Measurements from ENCODE around the gene KCTD15.
A peak's percentile ranks its signal among the peaks of the same experiment; 100 is the strongest.

Gene KCTD15, protein sequence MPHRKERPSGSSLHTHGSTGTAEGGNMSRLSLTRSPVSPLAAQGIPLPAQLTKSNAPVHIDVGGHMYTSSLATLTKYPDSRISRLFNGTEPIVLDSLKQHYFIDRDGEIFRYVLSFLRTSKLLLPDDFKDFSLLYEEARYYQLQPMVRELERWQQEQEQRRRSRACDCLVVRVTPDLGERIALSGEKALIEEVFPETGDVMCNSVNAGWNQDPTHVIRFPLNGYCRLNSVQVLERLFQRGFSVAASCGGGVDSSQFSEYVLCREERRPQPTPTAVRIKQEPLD

DNA sequence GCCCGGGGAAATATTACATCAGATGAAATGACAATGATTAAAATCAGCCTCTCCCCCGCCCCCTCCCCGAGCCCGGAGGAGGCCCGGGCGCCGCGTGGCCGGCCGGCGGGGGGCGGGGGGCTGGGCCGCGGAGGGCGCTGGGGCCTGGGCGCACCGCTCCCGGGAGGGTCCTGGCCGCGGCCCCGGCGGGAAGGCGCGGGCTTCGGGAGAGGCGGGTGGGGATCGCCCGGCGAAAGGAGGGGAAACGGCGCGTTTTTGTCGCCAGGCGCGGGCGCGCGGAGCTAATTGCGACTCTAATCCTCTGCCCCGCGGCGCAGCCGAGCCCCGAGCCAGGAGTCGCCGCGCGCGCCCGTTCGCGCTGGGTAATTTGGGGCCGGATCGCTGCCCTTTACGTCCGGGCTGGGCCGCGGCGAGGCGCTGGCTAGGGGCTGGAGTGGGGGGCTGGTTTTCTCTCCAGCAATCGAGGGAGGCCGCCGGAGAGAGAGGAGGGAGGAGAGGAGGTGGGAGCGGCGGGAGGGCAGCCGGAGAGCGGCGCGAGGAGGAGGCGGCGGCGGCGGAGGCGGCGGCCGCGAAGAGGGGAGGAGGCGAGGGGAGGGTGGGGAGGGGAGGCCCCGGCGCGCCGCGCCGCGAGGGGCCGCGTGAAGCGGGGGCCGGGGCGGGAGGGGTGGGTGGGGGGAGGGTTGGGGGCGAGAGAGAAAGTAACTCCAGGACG lies at the start of gene KCTD15:
TSS of gene KCTD15 (plus strand) at position 707 of the 712 bp plus-strand sequence. CDS start 3,585 bp downstream, outside the sequence.
- DNase-seq (ENCODE audit: low spot score), result peak; percentile 53

GRCh38 chr19:33747273-33747672 lies 49.4 kb upstream of the KCTD15 start:
- no peak for DNase-seq (ENCODE audit: low spot score)

DNA sequence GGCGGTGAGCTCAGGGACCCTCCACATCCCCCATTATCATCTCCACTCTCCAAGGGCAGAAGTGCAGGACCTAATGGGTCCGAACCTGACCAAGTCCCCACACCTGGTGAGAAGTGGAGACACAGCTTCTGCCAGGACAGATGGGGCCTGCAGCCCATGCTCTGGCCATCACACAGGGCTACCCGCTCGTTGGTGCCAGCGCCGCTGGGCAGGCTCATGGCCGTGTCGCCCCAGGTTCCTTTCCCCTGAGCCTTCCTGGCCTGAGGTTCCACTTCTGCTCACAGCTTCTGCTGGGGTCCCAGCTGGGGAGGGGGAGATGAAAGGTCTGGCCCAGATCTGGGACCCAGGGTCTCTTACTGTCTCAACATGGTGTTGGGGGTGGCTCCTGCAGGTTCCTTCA lies 48.4 kb upstream of the KCTD15 start:
- no peak for DNase-seq (ENCODE audit: low spot score)

DNA sequence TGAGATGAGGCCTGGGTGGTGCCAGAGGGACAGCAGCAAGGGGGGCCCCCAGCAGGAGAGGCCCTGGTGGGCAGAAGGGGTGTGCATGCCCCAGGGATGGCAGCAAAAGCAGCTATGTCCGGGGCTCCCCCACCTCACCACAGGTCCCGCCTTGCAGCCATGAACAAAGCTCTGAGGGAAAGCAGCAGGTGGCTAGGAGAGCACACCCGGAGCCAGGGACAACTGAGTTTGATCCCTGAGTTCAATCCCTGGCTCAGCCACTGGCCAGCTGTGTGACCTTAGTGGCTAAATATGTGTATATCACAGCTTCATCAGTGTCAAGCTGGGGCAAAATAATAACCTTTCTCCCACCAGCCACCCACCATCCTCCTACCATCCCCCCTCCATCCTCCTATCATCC lies 47.7 kb upstream of the KCTD15 start:
- DNase-seq (ENCODE audit: low spot score), result no peak

DNA sequence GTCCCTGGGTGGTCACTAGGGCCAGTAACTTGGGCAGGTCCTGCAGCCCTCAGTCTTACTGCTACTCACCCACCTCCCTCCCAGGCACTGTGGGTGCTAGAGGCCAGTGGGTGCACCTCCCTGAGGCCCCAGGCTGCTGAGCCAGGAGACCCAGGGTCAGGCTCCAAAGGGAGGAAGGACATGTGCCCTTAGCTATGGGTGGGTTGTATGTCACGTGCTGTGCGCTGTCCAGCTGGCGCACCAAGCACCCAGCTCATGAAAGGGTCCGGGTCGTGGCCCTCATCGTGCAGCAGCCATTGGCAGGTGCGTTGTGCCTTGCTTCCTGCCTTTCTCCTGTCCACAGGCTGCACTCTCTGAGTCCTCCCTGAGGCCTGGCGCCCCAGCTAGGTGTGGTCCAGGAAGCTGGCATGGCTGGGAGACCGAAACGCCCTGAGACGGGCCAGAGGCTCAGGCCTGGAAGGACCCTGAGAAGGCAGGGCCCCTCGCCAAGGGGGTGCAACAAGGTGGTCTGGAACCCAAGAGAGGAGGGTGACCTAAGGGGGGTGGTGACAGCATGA lies 47.0 kb upstream of the KCTD15 start:
- no peak for DNase-seq (ENCODE audit: low spot score)

DNA sequence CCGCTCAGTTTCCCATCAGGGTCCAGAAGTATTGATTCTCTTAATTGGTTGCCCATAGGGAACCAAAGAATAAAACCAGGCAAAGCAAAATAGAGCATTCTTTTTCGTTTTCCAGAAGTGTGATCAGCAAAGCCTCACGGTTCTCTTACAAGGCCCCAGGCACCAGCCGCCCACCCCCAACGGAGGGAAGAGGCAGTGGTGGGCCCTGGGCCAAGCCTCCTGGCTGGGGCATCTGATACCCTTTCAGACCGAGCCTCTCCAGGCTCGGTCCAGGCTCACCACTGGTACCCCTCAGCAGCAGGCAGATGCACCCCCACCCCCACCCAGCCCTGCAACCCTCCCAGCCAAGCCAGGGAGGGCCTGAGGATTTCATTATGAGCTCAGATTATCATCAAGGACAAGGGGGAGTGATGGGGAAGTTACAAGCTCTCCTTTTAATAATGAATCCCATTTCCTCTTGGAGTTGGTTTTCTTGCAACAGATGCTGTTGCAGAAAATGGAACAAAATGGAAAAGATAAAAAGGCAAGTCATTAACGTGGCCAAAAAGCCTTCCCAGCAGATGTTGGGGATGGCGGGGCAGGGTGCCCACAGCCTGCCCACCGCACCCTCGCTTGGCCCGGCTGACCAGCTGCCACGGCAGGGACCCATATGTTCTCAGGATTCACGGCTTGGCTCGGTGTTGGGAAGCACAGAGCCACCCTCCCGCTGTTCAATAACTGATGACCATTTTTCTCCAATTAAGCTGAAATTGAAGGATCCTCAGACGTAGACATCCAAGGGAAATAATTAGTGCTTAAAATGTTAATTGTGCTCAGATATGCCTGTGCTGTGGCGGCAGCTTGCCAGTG lies 45.9 kb upstream of the KCTD15 start:
- DNase-seq (ENCODE audit: low spot score), result no peak

GRCh38 chr19:33751436-33751770 lies 45.3 kb upstream of the KCTD15 start:
- no peak for DNase-seq (ENCODE audit: low spot score)

DNA sequence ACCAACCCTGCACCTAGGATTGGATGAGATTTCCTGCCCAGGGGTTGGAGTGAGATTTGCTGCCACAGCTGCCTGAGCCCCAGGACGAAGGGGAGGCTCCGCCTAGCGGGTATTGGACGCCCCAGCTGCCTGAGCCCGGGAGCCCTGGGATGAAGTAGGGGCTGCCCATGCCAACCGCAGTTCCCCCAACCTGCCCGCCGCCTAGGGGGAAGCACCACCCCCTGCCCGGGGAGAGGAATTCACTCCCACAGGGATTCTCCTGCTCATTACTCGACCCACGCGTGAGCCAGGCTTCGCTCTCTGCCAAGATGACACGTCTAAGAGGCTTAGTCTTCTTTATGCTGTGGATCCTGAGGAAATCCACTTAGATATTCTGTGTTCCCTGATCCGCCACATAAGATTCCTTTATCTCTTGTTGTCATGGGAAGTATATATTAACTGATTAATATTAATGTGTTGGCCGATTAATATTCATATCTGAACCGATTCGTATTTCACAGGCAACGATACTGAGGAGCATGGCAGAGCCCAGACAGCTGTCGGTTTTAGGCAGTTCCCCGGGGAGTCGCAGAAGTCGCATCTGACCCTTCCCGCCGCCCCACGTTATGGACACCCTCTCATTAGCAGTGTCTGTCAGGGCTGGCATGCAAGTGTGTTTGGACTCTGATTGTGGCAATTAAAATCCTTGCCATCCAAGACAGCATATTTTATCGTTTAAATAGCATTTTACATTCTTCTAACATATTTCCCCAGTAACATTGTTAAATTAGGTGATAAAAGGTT lies 44.5 kb upstream of the KCTD15 start:
- DNase-seq (ENCODE audit: low spot score), result no peak

DNA sequence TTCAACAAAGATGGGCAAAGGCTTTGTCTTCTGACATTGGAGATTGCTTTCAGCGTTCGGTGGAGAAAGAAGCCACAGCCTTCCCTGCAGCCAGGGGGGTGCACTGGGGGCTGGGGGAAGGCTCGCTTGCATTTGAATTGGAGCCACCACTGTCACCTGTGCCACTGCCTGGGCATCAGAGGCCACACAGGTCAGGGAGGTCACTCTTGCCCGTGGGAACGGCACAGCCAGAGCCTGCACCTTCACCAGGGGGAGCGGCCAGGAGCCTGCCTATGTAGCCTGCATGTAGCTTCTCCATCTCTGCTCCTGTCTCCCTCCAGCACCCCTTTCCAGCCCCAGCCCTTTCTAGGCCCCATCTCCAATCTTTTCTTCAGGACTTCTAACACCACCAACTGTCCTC lies 43.7 kb upstream of the KCTD15 start:
- DNase-seq (ENCODE audit: low spot score), result no peak

GRCh38 chr19:33754361-33754760 lies 42.3 kb upstream of the KCTD15 start:
- no peak for DNase-seq (ENCODE audit: low spot score)

DNA sequence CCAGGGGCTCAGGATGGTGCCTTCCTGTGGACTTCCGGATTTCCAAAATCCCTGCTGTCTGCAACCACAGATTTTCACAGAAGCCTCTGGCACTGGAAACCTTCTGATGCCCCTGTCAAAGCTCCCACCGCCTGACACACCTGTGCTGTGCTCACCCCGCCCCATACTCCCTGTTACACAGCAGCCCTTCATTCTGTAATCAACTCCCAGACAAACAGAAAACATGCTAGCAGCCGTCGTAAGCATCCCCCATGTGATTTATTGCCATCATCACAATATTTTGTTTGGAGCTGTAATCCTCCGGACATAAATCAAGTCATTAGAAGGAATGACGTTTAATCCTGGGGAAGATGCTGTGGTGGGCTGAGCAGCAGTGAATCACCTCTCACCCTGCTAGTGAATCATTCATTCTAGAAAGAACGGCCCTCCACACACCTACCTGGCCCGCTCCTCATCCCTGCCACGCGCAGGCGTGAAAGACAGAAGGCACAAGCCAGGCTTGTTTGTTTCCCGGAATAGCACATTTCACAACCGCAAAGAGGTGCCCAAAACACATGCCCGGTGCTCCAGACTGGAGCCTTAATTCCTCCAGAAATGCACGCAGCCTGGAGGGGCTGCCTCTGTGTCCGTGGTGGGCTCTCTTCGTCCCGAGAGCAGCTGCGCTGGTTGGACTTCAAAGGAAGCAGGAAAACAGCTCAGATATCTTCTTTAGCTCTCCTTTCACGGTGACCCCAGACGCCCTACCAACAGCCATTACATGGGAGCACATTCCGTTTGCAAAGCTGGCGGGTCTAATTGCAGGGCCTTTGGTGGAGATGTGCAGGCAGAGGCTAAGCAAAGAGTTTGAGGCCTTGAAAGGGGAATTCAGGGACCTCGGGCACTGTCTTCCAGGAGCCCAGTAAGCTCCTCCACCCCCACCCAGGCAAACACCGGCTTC lies 41.3 kb upstream of the KCTD15 start:
- DNase-seq (ENCODE audit: low spot score), result no peak

GRCh38 chr19:33756177-33756576 lies 40.5 kb upstream of the KCTD15 start:
- no peak for DNase-seq (ENCODE audit: low spot score)

GRCh38 chr19:33758541-33759013 lies 38.1 kb upstream of the KCTD15 start:
- peak; percentile 50 for DNase-seq (ENCODE audit: low spot score)

GRCh38 chr19:33759356-33759755 lies 37.3 kb upstream of the KCTD15 start:
- DNase-seq (ENCODE audit: low spot score), result no peak

GRCh38 chr19:33763633-33764371 lies 32.9 kb upstream of the KCTD15 start:
- DNase-seq (ENCODE audit: low spot score), result no peak

GRCh38 chr19:33766623-33767022 lies 30.0 kb upstream of the KCTD15 start:
- no peak for DNase-seq (ENCODE audit: low spot score)

- no peak for DNase-seq (ENCODE audit: low spot score)
Observed at GRCh38 chr19:33767898-33768413, 28.7 kb upstream of the KCTD15 start.

GRCh38 chr19:33769208-33769607 lies 27.5 kb upstream of the KCTD15 start:
- DNase-seq (ENCODE audit: low spot score), result no peak

DNA sequence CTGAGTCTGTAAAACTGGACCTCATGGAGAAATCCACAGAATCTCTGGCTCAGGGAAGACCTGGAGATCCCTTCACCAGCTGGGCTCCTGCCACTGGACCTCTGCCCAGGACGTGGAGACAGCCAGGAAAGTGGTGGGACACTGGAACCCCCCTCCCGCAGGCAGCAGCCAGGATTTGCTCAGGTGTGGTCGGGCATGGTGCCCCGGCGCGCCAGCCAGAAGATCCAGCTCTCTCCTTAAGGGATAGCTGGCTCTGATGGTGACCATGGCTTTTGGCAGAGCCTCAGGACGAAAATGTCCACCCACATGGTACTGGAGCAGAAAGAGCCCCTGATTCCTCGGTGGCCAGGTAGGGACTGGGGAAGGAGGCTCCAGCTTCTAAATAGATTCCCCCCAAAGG lies 26.6 kb upstream of the KCTD15 start:
- DNase-seq (ENCODE audit: low spot score), result no peak

Measured in AG08396 (cell line).